Measurements from ENCODE around the gene CHKB. TPM values are rescaled to one million over a fixed set of nuclear protein-coding genes. Genes with fewer than 3 reads are reported as not detected.

The CHKB gene
- polyA plus RNA-seq, 1 donor (not counting 4 experiments of a cell fraction or from before 2014, with no cell fraction given) = 49.0 TPM

- no peaks in the 10 kb centered on the region for H3K4me1 ChIP-seq (ENCODE audit: control insufficient read depth, extremely low read depth, insufficient read depth, low read length)
- no peak overlapping the region for H2AFZ ChIP-seq (ENCODE audit: control insufficient read depth, low read length)
- dilution Hi-C loops (cut with MboI; ENCODE audit: extremely low pct_ligation_motif_present, low sequenced_read_pairs) = no loop called here
- no peaks in the 10 kb centered on the region for H3K79me2 ChIP-seq (ENCODE audit: control insufficient read depth, insufficient read depth, low read length)
- H3K9me3 ChIP-seq (ENCODE audit: control insufficient read depth, low read depth, low read length) = no peaks in the 10 kb centered on the region
- H4K20me1 ChIP-seq (ENCODE audit: control insufficient read depth, extremely low read depth, insufficient read depth, low read length) = no peaks in the 10 kb centered on the region
- no peak overlapping the region for H3K4me3 ChIP-seq (ENCODE audit: control insufficient read depth in 2 of 3, extremely low read depth in 1 of 3, insufficient read depth in 2 of 3, low read depth in 1 of 3, low read length in 3 of 3)
- H3K9ac ChIP-seq (ENCODE audit: control insufficient read depth, extremely low read depth, insufficient read depth, low read length) = no peak overlapping the region
- no peaks in the 10 kb centered on the region for H3K36me3 ChIP-seq (ENCODE audit: control insufficient read depth in 2 of 2, extremely low read depth in 1 of 2, insufficient read depth in 2 of 2, low read length in 2 of 2)
- H3K27ac ChIP-seq (ENCODE audit: control insufficient read depth, insufficient read depth, low read length) = no peak overlapping the region
- FAIRE-seq = no peak
- no peak for DNase-seq (ENCODE audit: low read depth, low spot score)
- H3K9me1 ChIP-seq (ENCODE audit: control insufficient read depth, extremely low read depth, insufficient read depth, low read length) = no peaks in the 10 kb centered on the region
- H3K4me2 ChIP-seq (ENCODE audit: control insufficient read depth, extremely low read depth, insufficient read depth, low read depth, low read length) = no peak overlapping the region
- no peak for TF ChIP-seq CTCF (optimal IDR thresholded peaks at IDR 0.05 in 1 of 3, IDR thresholded peaks at IDR 0.05 in 1 of 3, conservative IDR thresholded peaks at IDR 0.05 in 1 of 3; ENCODE audit: extremely low read depth in 1 of 3, insufficient read depth in 2 of 3, low read length in 3 of 3)
- no peak for TF ChIP-seq EZH2 (IDR thresholded peaks at IDR 0.05; ENCODE audit: low read length)
- H3K27me3 ChIP-seq (ENCODE audit: control insufficient read depth, extremely low read depth, insufficient read depth, low read length) = peaks cover 51% of the 10 kb centered on the region
Measured at GRCh38 chr22:50605613-50606074, 23.0 kb upstream of the CHKB start.

GRCh38 chr22:50605002-50605612 is 22.5 kb upstream of the CHKB start:
- dilution Hi-C loops (cut with MboI; ENCODE audit: extremely low pct_ligation_motif_present, low sequenced_read_pairs) = no loop called here
- no peak for FAIRE-seq
- no peak overlapping the region for H3K4me3 ChIP-seq (ENCODE audit: control insufficient read depth in 2 of 3, extremely low read depth in 1 of 3, insufficient read depth in 2 of 3, low read depth in 1 of 3, low read length in 3 of 3)
- no peak overlapping the region for H3K9ac ChIP-seq (ENCODE audit: control insufficient read depth, extremely low read depth, insufficient read depth, low read length)
- peaks cover 51% of the 10 kb centered on the region for H3K27me3 ChIP-seq (ENCODE audit: control insufficient read depth, extremely low read depth, insufficient read depth, low read length)
- H3K9me1 ChIP-seq (ENCODE audit: control insufficient read depth, extremely low read depth, insufficient read depth, low read length) = no peaks in the 10 kb centered on the region
- no peaks in the 10 kb centered on the region for H4K20me1 ChIP-seq (ENCODE audit: control insufficient read depth, extremely low read depth, insufficient read depth, low read length)
- no peaks in the 10 kb centered on the region for H3K36me3 ChIP-seq (ENCODE audit: control insufficient read depth in 2 of 2, extremely low read depth in 1 of 2, insufficient read depth in 2 of 2, low read length in 2 of 2)
- DNase-seq (ENCODE audit: low read depth, low spot score) = no peak
- no peaks in the 10 kb centered on the region for H3K4me1 ChIP-seq (ENCODE audit: control insufficient read depth, extremely low read depth, insufficient read depth, low read length)
- H3K79me2 ChIP-seq (ENCODE audit: control insufficient read depth, insufficient read depth, low read length) = no peaks in the 10 kb centered on the region
- TF ChIP-seq EZH2 (IDR thresholded peaks at IDR 0.05; ENCODE audit: low read length) (no peak), CTCF (optimal IDR thresholded peaks at IDR 0.05 in 1 of 3, IDR thresholded peaks at IDR 0.05 in 1 of 3, conservative IDR thresholded peaks at IDR 0.05 in 1 of 3; ENCODE audit: extremely low read depth in 1 of 3, insufficient read depth in 2 of 3, low read length in 3 of 3) (no peak)
- no peak overlapping the region for H3K27ac ChIP-seq (ENCODE audit: control insufficient read depth, insufficient read depth, low read length)
- no peak overlapping the region for H3K4me2 ChIP-seq (ENCODE audit: control insufficient read depth, extremely low read depth, insufficient read depth, low read depth, low read length)
- no peaks in the 10 kb centered on the region for H3K9me3 ChIP-seq (ENCODE audit: control insufficient read depth, low read depth, low read length)
- H2AFZ ChIP-seq (ENCODE audit: control insufficient read depth, low read length) = no peak overlapping the region
